Jurkat, Clone E6-1 (cell line): ENCODE measurements around the gene CLMN.

Source experiments
- DNase-seq: peaks from one replicate; pipeline ENCODE4 v3.0.0-alpha.2; 2011; ENCODE audit warnings: low read depth, low spot score
- H3K4me3 ChIP-seq: 2 replicates; pipeline ENCODE4 v1.5.1; 2011; ENCODE audit warnings: mild to moderate bottlenecking, low read length, control low read depth, moderate library complexity

Gene CLMN

DNA sequence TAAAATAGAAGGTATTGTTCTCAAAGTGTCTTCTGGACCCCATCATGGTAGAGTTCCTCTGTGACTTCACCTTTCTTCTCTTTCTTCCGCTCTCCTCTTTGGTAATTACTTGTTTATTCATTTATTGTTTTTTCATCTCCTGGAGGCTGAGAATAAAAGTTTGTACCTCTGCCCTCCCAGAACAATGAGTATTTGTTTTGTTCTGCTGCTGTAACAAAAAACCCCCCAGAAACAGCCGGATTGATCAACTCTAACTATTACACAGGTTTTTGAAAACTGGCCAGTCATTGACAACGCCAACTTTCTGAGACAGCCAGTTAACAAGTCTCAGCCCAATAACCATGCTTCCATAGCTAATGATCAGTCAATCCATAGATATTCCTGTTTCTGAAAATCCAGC is 154.2 kb downstream of the CLMN start:
- H3K4me3 ChIP-seq, result no peak overlapping the region
- no peak for DNase-seq

DNA sequence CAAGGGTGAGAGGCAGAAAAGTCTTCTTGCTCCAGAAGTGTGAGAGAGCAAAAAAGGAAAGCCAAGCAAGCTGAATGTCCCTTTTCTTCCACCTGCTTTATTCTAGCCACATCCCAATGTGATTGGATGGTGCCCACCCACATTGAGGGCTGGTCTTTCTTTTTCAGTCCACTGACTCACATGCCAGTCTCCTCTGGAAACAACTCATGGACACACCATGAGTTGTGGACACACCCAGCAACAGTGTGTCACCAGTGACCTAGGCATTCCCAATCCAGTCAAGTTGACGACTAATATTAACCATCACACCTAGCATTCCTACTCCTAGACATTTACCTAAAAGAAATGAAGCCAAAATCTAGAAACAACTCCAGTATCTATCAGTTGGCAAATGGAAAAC is 155.2 kb downstream of the CLMN start:
- no peak overlapping the region for H3K4me3 ChIP-seq

DNA sequence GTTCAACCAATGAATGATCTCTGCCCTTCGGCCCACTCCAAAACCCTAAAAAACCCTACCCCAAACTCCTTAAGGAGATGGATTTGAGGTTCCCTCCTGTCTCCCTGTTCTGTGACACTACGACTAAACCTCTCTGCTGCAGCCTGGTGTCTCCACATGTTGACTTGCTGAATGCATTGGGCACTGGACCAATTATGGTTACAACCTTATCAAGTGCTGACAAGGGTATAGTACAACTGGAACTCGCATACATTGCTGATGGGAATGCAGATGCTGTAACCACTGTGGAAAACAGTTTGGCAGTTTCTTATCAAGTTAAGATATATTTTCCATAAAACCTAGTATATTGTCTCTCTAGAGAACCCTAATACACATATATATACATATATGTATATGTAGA is 156.0 kb downstream of the CLMN start:
- DNase-seq, result no peak
- no peak overlapping the region for H3K4me3 ChIP-seq

More for the DNA sequence above, 155.2 kb downstream of the CLMN start:
- no peak for DNase-seq

GRCh38 chr14:95163132-95163531 is 156.6 kb downstream of the CLMN start:
- DNase-seq, result no peak
- no peak overlapping the region for H3K4me3 ChIP-seq

GRCh38 chr14:95162641-95163040 is 157.1 kb downstream of the CLMN start:
- no peak for DNase-seq
- no peak overlapping the region for H3K4me3 ChIP-seq

GRCh38 chr14:95157327-95158189 is 162.2 kb downstream of the CLMN start, which contains the start of gene DICER1:
DICER1 (minus strand) TSS chr14:95157529; CDS start chr14:95133458, 24,071 bp downstream.
- peak; percentile 80 for DNase-seq
- peak within 1 kb of the TSS; percentile 86 for H3K4me3 ChIP-seq

DNA sequence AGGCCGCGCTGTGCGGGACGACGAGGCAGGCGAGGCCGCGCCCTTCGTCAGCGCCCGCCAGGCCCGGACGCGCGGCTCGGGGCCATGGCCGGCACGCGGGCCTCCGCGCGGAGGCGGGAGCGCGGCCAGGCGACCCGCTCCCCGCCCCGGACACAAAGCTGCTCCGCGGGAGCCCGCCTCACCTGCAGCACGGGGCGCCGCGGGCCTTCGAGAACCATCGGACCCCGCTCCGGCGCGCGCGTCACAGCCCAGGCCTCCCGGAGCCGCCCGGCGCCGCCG is 162.7 kb downstream of the CLMN start:
- DNase-seq, result no peak

GRCh38 chr14:95156161-95157047 is 163.3 kb downstream of the CLMN start:
- no peak for DNase-seq

More for the DNA sequence above, 162.7 kb downstream of the CLMN start:
- peak overlapping the region; percentile 86 for H3K4me3 ChIP-seq

DNA sequence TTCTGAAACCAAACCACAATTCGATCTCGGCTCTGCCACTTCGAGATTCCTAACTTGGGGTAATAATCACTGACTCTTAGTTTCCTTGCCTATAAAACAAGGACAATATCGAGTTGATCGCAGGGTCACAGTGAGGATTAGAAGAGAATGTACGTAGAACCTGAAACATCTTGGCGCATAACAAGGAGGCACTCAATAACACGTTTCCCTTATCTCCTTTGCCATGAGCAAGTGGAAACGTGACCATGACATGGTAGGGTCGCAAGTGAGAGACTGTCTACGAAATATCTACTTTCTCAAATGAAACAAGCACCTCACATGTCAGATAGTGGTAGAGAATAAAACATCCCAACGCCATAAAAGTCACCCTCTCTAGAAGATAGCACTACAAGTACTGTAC is 164.7 kb downstream of the CLMN start:
- no peak for DNase-seq
- H3K4me3 ChIP-seq, result no peak overlapping the region

More at GRCh38 chr14:95156161-95157047, 163.3 kb downstream of the CLMN start:
- H3K4me3 ChIP-seq, result peak overlapping the region; percentile 86

DNA sequence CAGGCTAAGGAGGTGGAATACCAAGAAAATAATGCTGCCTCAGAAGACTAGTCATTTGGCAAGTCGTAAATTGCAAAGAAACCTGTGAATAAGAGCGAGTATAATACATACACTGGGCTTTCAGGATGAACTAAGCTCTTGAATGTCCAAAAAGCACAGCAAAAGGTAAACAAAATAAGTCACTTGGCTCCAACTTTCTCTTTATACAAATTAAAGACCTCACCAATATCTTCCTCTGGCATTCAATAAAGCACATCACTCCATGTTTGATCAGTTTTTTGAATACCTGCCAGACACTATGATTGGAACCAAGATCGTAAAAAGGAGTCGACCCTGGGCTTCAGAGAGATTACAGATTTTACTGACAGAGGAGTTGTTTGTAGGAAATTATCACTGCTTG is 165.8 kb downstream of the CLMN start:
- DNase-seq, result no peak
- no peak overlapping the region for H3K4me3 ChIP-seq

GRCh38 chr14:95151561-95151960 is 168.1 kb downstream of the CLMN start:
- H3K4me3 ChIP-seq, result no peak overlapping the region
- DNase-seq, result no peak

- H3K4me3 ChIP-seq, result no peak overlapping the region
Measured at GRCh38 chr14:95150910-95151309, 168.8 kb downstream of the CLMN start.

GRCh38 chr14:95149441-95149840 is 170.3 kb downstream of the CLMN start:
- H3K4me3 ChIP-seq, result no peak overlapping the region
- DNase-seq, result no peak

More at GRCh38 chr14:95150910-95151309, 168.8 kb downstream of the CLMN start:
- DNase-seq, result no peak

- no peak for DNase-seq
- H3K4me3 ChIP-seq, result no peak overlapping the region
Measured at GRCh38 chr14:95147597-95147996, 172.1 kb downstream of the CLMN start.

- no peak for DNase-seq
- H3K4me3 ChIP-seq, result no peak overlapping the region
Measured at GRCh38 chr14:95146079-95146771, 173.5 kb downstream of the CLMN start.

DNA sequence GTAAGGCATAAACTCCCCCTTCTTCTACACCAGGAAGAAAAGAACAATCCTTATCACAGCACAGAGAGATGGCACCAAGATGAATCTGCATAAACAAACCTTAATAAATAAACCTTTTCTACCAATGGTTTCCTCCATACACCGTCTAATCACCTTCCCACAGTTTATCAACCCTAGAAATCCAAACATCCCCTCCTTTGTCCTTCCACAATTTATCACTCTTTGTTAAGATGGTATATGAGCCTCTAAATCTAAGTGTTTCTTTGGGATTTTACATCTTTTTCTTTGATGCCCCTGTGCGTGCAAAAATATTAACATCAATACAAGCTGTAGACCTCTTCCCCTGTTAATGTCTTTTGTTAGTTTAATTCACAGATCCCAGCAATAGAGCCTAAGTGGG is 174.9 kb downstream of the CLMN start:
- DNase-seq, result no peak
- no peak overlapping the region for H3K4me3 ChIP-seq

DNA sequence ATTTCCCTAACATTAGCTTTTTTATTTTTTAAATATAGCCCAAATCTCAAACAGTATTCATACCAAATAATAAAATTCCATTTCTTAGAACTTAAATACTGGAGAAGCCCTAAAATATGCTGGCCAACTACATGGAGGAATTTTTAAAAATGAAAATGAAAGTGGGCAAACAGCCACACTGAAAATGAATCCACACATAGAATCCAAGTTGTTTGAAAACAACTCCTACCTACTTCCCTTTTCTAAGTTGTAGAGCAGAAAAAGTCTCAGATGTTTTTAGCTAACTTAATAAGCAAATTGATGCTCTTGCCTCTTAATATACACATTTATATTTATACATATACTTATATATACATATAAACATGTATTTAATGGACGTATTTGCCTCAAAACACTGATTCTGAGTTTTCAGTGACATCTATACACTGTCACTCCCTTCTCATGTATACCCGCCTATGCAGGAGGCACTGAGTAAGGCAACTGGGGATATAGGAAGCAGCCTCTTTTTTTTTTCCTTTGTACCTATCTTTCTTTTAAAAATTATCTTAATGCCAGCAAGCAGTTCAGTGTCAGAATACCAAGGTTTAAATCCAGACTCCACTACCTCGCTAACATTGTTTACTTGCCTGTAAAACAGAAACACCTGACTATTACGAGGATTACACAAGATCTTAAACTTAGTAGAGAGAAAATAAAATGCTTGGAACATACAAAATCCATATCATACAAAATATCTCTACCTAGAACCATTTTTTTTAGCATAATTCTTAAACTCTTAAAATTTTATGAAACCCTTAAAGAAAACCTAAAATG is 175.7 kb downstream of the CLMN start:
- DNase-seq, result no peak
- no peak overlapping the region for H3K4me3 ChIP-seq

- no peak for DNase-seq
- no peak overlapping the region for H3K4me3 ChIP-seq
Measured at GRCh38 chr14:95142208-95142607, 177.5 kb downstream of the CLMN start.

DNA sequence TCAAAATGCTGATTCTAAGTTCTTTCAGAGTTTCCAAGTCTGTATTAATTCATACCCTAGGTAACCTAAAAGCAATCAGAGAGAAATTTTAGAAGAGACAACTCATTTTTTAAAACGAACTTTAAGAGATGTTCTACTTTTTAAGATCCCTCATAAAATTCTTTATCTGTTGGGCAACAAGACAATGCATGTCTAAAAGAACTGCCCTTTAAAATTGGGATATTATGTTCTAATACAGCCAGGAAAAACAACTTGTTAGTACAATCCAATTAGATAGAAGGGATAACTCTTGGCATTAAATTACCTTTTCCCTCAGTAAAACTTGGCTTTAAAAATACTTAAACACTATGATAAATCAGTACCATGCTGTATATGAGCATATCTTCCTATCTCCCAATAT is 178.0 kb downstream of the CLMN start:
- H3K4me3 ChIP-seq, result no peak overlapping the region
- no peak for DNase-seq
